Fibroblast of skin of scalp (primary cell): Measurements from ENCODE around the gene PUS7.
"Not testable (repeated sequence)": the region's sequence is repeated elsewhere in the genome, so short reads cannot be mapped to it uniquely, and the experiment has no call there.

ENCODE experiments used
- DNase-seq: peaks from one replicate; pipeline ENCODE4 v3.0.0-alpha.2; 2013

PUS7 gene

DNA sequence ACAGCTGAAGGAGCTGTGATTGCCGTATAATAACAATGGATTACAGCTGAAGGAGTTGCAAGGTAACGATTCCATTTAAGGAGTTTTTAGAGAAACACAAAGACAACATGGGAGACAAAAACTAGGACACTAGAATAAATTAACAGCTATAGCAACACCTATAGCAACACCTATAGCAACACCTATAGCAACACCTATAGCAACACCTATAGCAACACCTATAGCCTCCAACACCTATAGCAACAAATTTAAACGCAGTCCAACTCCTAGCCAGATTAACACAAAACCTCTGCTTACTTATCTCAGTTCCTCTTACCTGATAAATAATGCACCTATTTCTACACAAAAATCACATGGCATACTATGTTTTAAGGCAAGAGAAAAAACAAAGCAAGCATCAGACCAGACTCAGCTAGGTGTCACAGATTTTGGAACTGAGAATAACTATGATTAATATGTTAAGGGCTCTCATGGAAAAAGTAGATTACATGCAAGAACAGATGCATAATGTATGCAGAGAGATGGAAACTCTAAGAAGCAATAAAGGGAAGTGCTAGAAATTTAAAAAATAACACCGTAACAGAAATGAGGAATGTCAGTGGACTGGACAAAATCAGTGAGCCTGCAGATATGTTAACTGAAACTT lies 77.6 kb downstream of the PUS7 start:
- no peak for DNase-seq

- DNase-seq = not testable (repeated sequence)
Observed at GRCh38 chr7:105442214-105442613, 79.9 kb downstream of the PUS7 start.

DNA sequence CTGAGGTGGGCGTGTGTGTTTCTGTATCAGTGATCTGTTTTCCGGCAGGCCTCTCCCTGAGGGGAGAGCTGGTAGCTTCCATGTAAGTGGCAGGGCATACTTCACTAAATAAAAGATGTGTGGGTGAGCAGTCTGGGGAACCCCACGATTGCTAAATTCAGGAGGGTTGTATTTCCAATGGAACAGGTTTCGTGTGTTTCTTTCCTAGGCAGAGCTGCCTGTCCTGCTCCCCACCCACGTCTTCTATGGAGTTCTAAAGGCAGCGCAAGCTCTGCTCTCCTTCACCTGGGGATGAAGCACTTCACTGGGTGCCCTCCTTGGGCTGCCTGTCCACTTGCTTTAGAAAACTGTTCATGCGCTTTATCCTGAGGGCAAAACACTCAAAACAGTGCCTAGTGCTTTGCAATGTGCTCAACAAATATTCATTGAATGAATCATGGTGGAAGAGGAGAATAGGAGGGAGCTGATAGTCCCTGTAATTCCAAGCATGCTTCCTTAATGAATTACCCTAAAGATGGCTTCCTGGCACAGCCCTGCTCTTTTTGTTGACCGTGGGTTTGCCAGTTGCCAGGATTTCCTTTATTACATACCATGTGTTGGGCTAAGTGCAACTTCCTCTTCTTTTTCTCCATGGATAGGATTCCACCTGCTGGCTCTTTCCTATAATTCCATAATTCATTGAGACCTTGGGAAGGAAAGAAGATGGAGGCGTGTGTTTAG lies 82.7 kb downstream of the PUS7 start:
- peak; percentile 89 for DNase-seq

GRCh38 chr7:105438847-105439173 lies 83.3 kb downstream of the PUS7 start:
- no peak for DNase-seq

GRCh38 chr7:105438254-105438653 lies 83.8 kb downstream of the PUS7 start:
- DNase-seq = no peak

DNA sequence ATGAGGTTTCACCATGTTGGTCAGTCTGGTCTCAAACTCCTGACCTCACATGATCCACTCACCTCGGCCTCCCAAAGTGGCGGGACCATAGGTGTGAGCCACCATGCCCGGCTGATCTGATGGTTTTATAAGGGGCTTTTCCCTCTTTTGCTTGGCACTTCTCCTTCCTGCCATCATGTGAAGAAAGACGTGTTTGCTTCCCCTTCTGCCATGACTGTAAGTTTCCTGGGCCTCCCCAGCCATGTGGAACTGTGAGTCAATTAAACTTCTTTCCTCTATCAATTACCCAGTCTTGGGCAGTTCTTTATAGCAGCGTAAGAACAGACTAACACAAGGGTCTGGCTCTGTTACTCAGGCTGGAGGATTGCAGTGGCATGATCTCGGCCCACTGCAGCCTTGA lies 84.7 kb downstream of the PUS7 start:
- not testable (repeated sequence) for DNase-seq

- peak; percentile 56 for DNase-seq
Observed at GRCh38 chr7:105429746-105430612, 92.1 kb downstream of the PUS7 start.

- DNase-seq = no peak
Observed at GRCh38 chr7:105426606-105427146, 95.4 kb downstream of the PUS7 start.

GRCh38 chr7:105423987-105424386 lies 98.1 kb downstream of the PUS7 start:
- DNase-seq = no peak

GRCh38 chr7:105413887-105414437 lies 108.1 kb downstream of the PUS7 start:
- DNase-seq = no peak

GRCh38 chr7:105410774-105411173 lies 111.3 kb downstream of the PUS7 start:
- not testable (repeated sequence) for DNase-seq

DNA sequence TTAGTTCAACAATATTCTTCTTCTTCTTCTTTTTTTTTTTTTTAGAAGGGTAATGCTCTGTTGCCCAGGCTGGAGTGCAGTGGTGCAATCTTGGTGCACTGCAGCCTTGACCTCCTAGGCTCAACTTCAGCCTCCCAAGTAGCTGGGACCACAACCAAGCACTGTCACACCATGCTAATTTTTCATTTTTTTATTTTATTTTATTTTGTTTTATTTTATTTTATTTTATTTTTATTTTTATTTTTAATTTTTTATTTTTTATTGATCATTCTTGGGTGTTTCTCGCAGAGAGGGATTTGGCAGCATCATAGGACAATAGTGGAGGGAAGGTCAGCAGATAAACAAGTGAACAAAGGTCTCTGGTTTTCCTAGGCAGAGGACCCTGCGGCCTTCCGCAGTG lies 112.3 kb downstream of the PUS7 start:
- not testable (repeated sequence) for DNase-seq

- peak; percentile 28 for DNase-seq
Observed at GRCh38 chr7:105408791-105409410, 113.2 kb downstream of the PUS7 start.
